A549 treated with RU486 at 1 μM for 4 hours (cell line): ENCODE results near the gene POLR3GL. TPM values are rescaled to one million over a fixed set of nuclear protein-coding genes. Genes with fewer than 3 reads are reported as not detected.

ENCODE experiments used
- total RNA-seq: library from RNA; stranded (reverse); fragments of 200-300 nt; extraction: Qiagen RNA extraction; gene quantifications from 5 replicates; pipeline ENCODE4 v1.2.3, GENCODE V29; 2022; ENCODE audit warnings: low read depth

POLR3GL gene, protein sequence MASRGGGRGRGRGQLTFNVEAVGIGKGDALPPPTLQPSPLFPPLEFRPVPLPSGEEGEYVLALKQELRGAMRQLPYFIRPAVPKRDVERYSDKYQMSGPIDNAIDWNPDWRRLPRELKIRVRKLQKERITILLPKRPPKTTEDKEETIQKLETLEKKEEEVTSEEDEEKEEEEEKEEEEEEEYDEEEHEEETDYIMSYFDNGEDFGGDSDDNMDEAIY
- 9.5 to 10.9 TPM (median 10.3 TPM) in 5 replicates for total RNA-seq

GRCh38 chr1:145964328-145965118, at the start of gene POLR3GL, which contains the start of gene ANKRD34A:
Gene POLR3GL (plus strand): TSS chr1:145964690. CDS start chr1:145974866, 10,176 bp downstream.
Gene ANKRD34A (minus strand): TSS chr1:145964575. CDS start chr1:145961759, 2,816 bp downstream.

DNA sequence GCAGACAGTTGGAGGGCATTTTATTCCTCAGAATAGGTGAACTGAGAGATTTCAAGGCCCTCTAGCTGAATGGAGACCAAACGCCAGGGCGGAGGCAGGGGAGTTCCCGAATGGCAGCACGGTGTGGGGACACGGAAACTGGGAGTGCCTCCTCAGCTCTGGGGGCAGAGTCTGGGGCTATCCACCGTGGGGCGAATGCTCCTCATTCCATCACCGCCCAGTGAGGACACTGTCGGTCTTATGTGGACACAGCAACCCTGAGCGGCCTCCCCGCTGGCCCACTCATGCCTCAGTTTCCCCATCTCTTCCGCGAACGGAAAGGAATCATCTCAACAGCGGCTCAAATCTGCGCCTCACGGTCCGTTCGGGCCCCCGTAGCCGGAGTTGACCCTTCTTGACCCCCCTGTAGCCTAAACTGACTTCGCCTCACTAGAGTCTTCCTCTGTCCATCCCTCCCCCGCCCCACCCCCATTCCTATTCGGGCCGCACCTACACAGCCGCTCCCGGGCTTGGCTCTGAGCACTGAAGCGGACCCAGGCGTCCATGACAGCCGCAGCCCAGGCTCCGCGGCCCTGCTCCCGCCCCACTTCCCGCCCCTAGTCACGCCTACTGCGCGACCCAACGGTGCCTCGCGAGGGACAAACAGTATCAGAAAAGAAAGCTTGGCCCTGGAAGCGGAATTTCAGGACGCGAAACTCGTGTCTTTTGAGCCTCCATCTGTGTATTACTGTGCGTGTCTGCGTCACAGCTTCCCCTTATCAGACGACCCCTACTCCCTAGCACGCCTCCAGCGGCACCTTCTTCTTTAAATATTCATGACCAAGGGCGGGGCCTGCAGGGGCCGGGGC, 46.1 kb upstream of the POLR3GL start, which contains the start of gene PEX11B:
PEX11B (minus strand) TSS at position 574 of the 848 bp plus-strand sequence; CDS start at position 545, 29 bp downstream.

DNA sequence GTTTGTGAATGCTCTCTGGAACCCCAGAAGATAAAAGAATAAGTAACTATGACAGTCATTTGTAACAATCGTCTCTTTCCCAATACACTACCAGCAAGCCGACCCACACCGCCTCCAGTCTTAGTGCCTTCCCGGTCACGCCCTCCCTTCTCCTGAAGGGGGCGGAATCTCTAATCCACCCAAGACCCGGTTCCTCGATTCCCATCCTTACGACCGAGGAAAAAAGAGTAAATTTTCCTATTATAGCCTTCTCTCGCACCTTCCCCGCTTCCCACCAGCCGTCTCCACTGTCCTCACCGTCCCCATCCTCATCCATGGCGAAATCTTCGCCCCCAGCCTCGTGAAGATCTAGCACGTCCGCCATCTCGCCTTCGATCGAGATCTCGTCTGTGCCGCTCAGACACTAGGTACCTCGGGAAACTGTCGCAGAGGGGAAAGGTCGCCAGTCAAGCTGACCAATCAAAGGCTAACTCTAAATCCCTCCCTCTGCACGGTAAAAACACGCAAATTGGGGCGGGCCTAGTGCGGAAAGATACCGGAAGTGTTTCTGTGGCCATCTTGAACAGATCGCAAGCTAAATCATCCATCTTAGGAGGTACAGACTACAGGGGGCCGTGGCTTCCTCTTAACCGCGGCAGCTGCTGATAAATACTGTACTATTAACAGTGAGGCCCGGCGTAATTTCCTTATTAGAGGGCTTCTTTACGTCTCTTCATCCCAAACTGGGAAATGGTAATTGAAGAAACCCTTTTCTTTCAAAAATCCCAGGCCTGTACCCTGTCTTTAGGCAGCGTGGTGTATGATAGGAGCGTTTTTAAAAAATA, 37.2 kb upstream of the POLR3GL start, which contains the start of gene RBM8A:
RBM8A (minus strand) TSS at position 422 of the 824 bp plus-strand sequence; CDS start at position 364, 58 bp downstream.

DNA sequence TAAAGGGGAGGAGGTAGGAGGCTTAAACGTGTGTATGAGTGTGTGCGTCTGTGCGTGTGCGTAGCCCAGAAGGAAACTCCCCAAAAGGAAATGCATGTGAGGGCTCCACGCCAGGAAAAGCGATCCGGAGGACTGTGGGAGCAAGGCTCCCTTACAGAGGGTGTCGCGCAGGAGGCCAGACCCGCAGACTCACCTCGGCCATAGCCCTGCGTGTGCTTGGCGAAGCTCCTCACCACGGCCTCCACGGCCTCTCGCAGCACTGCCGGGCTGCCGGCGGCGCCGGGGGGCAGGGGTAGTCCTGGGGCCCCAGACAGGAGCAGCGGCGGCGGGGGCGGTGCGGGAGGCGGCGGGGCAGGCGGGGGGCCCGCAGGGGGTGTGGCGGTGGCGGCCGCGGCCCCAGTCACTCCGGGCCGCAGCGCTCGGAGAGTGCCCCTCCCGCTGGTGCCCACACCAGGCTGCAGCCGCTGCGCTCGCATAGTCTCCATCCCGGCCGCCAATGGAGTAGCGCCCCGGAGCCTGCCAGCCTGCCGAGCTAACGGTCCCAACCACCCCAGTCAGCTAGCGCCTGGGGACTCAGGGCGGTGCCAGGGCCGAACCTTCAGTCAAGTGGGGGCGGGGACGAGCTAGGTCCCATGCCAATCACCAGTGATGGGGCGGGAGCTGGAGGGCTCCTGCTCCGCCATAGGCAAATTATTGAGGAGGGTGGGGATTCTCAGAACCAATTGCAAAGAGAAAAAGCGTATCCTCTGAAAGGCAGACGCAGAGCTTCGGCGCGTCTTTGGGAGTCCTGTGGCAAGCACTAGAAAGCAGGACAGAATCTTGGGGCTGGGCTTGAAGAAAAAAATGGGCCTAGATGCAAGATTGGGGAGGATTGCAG, 6.8 kb upstream of the POLR3GL start, which contains the start of gene LIX1L:
LIX1L (minus strand) TSS at position 575 of the 877 bp plus-strand sequence; CDS start at position 485, 90 bp downstream.

GRCh38 chr1:145996433-145997015, 32.0 kb downstream of the POLR3GL start, which contains the start of gene TXNIP:
Gene TXNIP (minus strand): TSS chr1:145996579. CDS start chr1:145996266, 313 bp downstream.

GRCh38 chr1:146021622-146022402, 57.3 kb downstream of the POLR3GL start, which contains the start of gene HJV:
Gene HJV (minus strand): TSS chr1:146021735. CDS start chr1:146020231, 1,504 bp downstream.

Other genes with a start within 250 kb of the POLR3GL start
- 0.52 TPM in 1 of 5 replicates, not detected in the others for gene CD160, start 245.2 kb upstream of the POLR3GL start, total RNA-seq
- gene RNF115, start 140.6 kb upstream of the POLR3GL start, total RNA-seq, result 9.3 to 11.1 TPM (median 10.9 TPM) in 5 replicates
- gene POLR3C, start 140.5 kb upstream of the POLR3GL start, total RNA-seq, result 34.2 to 40.4 TPM (median 36.4 TPM) in 5 replicates
- 5.1 to 6.3 TPM (median 6.1 TPM) in 5 replicates for gene NUDT17, start 119.1 kb upstream of the POLR3GL start, total RNA-seq
- gene PIAS3, start 105.6 kb upstream of the POLR3GL start, total RNA-seq, result 20.2 to 26.3 TPM (median 23.6 TPM) in 5 replicates
- gene ANKRD35, start 78.8 kb upstream of the POLR3GL start, total RNA-seq, result not detected in 5 replicates
- gene ITGA10, start 54.6 kb upstream of the POLR3GL start, total RNA-seq, result 0.08 to 0.38 TPM (median 0.21 TPM) in 5 replicates
- 16.5 to 26.1 TPM (median 24.3 TPM) in 5 replicates for gene PEX11B, start 46.0 kb upstream of the POLR3GL start, total RNA-seq
- gene RBM8A, start 37.2 kb upstream of the POLR3GL start, total RNA-seq, result 195 to 245 TPM (median 215 TPM) in 5 replicates
- 6.4 to 10.2 TPM (median 8.5 TPM) in 5 replicates for gene LIX1L, start 6.7 kb upstream of the POLR3GL start, total RNA-seq
- 0.07 to 0.28 TPM (median 0.23 TPM) in 5 replicates for gene ANKRD34A, start 115 bp upstream of the POLR3GL start, total RNA-seq
- gene TXNIP, start 31.9 kb downstream of the POLR3GL start, total RNA-seq, result 0.07 to 0.24 TPM (median 0.16 TPM) in 4 of 5 replicates, not detected in the other
- not detected in 5 replicates for gene HJV, start 57.0 kb downstream of the POLR3GL start, total RNA-seq
- gene NBPF10, start 180.1 kb downstream of the POLR3GL start, total RNA-seq, result 0.43 to 0.60 TPM (median 0.54 TPM) in 5 replicates